HCT116 (cell line): ENCODE data around the gene DPF1. TPM values are rescaled to one million over a fixed set of nuclear protein-coding genes. Genes with fewer than 3 reads are reported as not detected.

ENCODE experiments used
- ATAC-seq: fragments of 200-7000 bp; cut with Tn5 transposase; 2 replicates; pipeline ENCODE4 v1.9.1; 2020; ENCODE audit warnings: mild to moderate bottlenecking, moderate library complexity
- BruUV-seq: library from RNA; stranded (reverse); fragments of 400-500 nt; replicated peaks from 2 replicates; lab custom pipeline; 2021; lab: Mats Ljungman, UMichigan
- CTCF ChIA-PET: fragments of 300-600 bp; sonication (Branson Sonifier 250); formaldehyde crosslinking; loops from one replicate; lab custom pipeline; 2021; ENCODE audit warnings: antibody characterized with exemption; lab: Charles Lee
- POLR2A ChIA-PET: fragments of 300-600, 350-600 bp; sonication (Branson Sonifier 250); formaldehyde crosslinking; loops from one replicate; lab custom pipeline; 2021; ENCODE audit warnings: antibody characterized with exemption; lab: Charles Lee
- RAD21 ChIA-PET, 2 experiments: fragments of 300-600 bp; sonication (Branson Sonifier 250); formaldehyde crosslinking; loops; one replicate each; lab custom pipeline; 2023; ENCODE audit warnings: low total read pairs in 2 of 2; ENCODE audit not compliant: uncharacterized antibody in 2 of 2, unreplicated experiment in 2 of 2, low non-redundant PET in 1 of 2; lab: Charles Lee
- DNase-seq: peaks from one replicate; pipeline ENCODE4 v3.0.0-alpha.2; 2010; ENCODE audit warnings: low read depth, low spot score
- H2AFZ ChIP-seq: fragments of 200-600 bp; shearing (Covaris generic), sonication (generic); 2 replicates; pipeline ENCODE4 v1.6.1; 2017; ENCODE audit warnings: low read depth, mixed run types, mixed read lengths, antibody characterized with exemption, low read length; ENCODE audit not compliant: poor library complexity, severe bottlenecking
- H3K27ac ChIP-seq: 2 replicates; pipeline ENCODE4 v1.5.1; 2012; ENCODE audit warnings: low read depth, low read length
- H3K27me3 ChIP-seq: fragments of 200-600 bp; sonication (generic); 2 replicates; pipeline ENCODE4 v1.6.1; 2016; ENCODE audit warnings: mixed run types, low read length, mixed read lengths; ENCODE audit not compliant: insufficient read depth
- H3K36me3 ChIP-seq, 2 experiments: fragments of 200-500 bp in 1 of 2; fragments of 200-600 bp in 1 of 2; sonication (Bioruptor generic) in 1 of 2; sonication (generic) in 1 of 2; 2 replicates each; pipeline versions ENCODE4 v1.5.1 to v1.6.1; 2014 to 2016; ENCODE audit warnings: low read length in 2 of 2, inconsistent platforms in 1 of 2, mixed read lengths in 1 of 2, mixed run types in 1 of 2; ENCODE audit not compliant: insufficient read depth in 2 of 2, control insufficient read depth in 1 of 2
- H3K4me1 ChIP-seq, 2 experiments: fragments of 200-600 bp in 1 of 2; sonication (generic) in 1 of 2; 2 replicates each; pipeline versions ENCODE4 v1.5.1 to v1.6.1; 2012 to 2017; ENCODE audit warnings: low read length in 2 of 2, inconsistent platforms in 1 of 2, mild to moderate bottlenecking in 1 of 2, mixed read lengths in 1 of 2, mixed run types in 1 of 2, moderate library complexity in 1 of 2; ENCODE audit not compliant: insufficient read depth in 2 of 2, control insufficient read depth in 1 of 2
- H3K4me2 ChIP-seq: fragments of 200-600 bp; sonication (generic); 2 replicates; pipeline ENCODE4 v1.6.1; 2017; ENCODE audit warnings: mixed run types, low read length, mixed read lengths
- H3K4me3 ChIP-seq, 2 experiments: fragments of 200-600 bp in 1 of 2; sonication (generic) in 1 of 2; replicated peaks in 1 of 2; 2 replicates each; pipeline ENCODE4 v1.5.1; 2011 to 2016; ENCODE audit warnings: low read length in 2 of 2, control low read depth in 1 of 2, low read depth in 1 of 2, mild to moderate bottlenecking in 1 of 2, mixed read lengths in 1 of 2, mixed run types in 1 of 2
- H3K79me2 ChIP-seq: fragments of 200-600 bp; sonication (generic); 2 replicates; pipeline ENCODE4 v1.6.1; 2017; ENCODE audit warnings: mild to moderate bottlenecking, mixed run types, low read length, moderate library complexity, mixed read lengths; ENCODE audit not compliant: insufficient read depth
- H3K9ac ChIP-seq: fragments of 200-600 bp; sonication (generic); 2 replicates; pipeline ENCODE4 v1.6.1; 2016; ENCODE audit warnings: low read length, mixed read lengths
- H3K9me2 ChIP-seq: fragments of 200-600 bp; sonication (generic), shearing (Covaris generic); 2 replicates; pipeline ENCODE4 v1.6.1; 2017; ENCODE audit warnings: mixed run types, mild to moderate bottlenecking, moderate library complexity; ENCODE audit not compliant: insufficient read depth
- H3K9me3 ChIP-seq, 2 experiments: fragments of 200-500 bp in 1 of 2; fragments of 200-600 bp in 1 of 2; sonication (Bioruptor generic) in 1 of 2; sonication (generic) in 1 of 2; 2 replicates each; pipeline ENCODE4 v1.6.1; 2014 to 2017; ENCODE audit warnings: low read length in 2 of 2, mixed read lengths in 2 of 2, inconsistent platforms in 1 of 2, low read depth in 1 of 2, mild to moderate bottlenecking in 1 of 2, mixed run types in 1 of 2, moderate library complexity in 1 of 2; ENCODE audit not compliant: control insufficient read depth in 1 of 2, insufficient read depth in 1 of 2
- H4K20me1 ChIP-seq: fragments of 200-600 bp; sonication (generic), shearing (Covaris generic); 2 replicates; pipeline ENCODE4 v1.6.1; 2017; ENCODE audit warnings: mixed run types, mild to moderate bottlenecking, moderate library complexity; ENCODE audit not compliant: insufficient read depth
- ATF3 ChIP-seq: IDR thresholded peaks from 2 replicates; pipeline ENCODE4 v1.6.1; 2012
- CBX3 ChIP-seq: IDR thresholded peaks from 2 replicates; pipeline ENCODE4 v1.6.1; 2012; ENCODE audit warnings: low read depth
- CEBPB ChIP-seq: IDR thresholded peaks from 2 replicates; pipeline ENCODE4 v1.6.1; 2012; ENCODE audit warnings: low read depth
- ELF1 ChIP-seq: IDR thresholded peaks from 2 replicates; pipeline ENCODE4 v1.6.1; 2012; ENCODE audit warnings: low read depth, borderline replicate concordance
- EZH2 ChIP-seq: fragments of 200-600 bp; sonication (generic); IDR thresholded peaks from 2 replicates; pipeline ENCODE4 v1.6.1; 2017; ENCODE audit warnings: antibody characterized with exemption, mixed run types
- FOSL1 ChIP-seq: IDR thresholded peaks from 2 replicates; pipeline ENCODE4 v1.6.1; 2012; ENCODE audit warnings: low read depth
- JUND ChIP-seq: IDR thresholded peaks from 2 replicates; pipeline ENCODE4 v1.6.1; 2012
- POLR2AphosphoS5 ChIP-seq: IDR thresholded peaks from 2 replicates; pipeline ENCODE4 v1.6.1; 2011; ENCODE audit warnings: mild to moderate bottlenecking, low read depth, low read length, moderate library complexity
- SIN3A ChIP-seq: IDR thresholded peaks from 2 replicates; pipeline ENCODE4 v1.6.1; 2012; ENCODE audit warnings: low read depth
- SP1 ChIP-seq: IDR thresholded peaks from 2 replicates; pipeline ENCODE4 v1.6.1; 2012; ENCODE audit warnings: low read depth
- SRF ChIP-seq: IDR thresholded peaks from 2 replicates; pipeline ENCODE4 v1.6.1; 2012; ENCODE audit warnings: low read depth
- intact Hi-C: fragments of 100-400 bp; cut with micrococcal nuclease; formaldehyde crosslinking; loops from 2 replicates; pipeline ENCODE4 v1.10.0; 2022
- total RNA-seq: library from RNA; stranded (reverse); gene quantifications from one replicate; pipeline ENCODE4 v1.2.1, GENCODE V29; 2021; ENCODE audit not compliant: unreplicated experiment
- TF ChIP-seq, protein P1 (sequence below): IDR thresholded peaks from 2 replicates; pipeline ENCODE4 v1.6.1; 2012; ENCODE audit warnings: low read depth
- TF ChIP-seq, protein P2 (sequence below): IDR thresholded peaks from 2 replicates; pipeline ENCODE4 v1.6.1; 2011; ENCODE audit warnings: mild to moderate bottlenecking, low read length, moderate library complexity; ENCODE audit not compliant: insufficient replicate concordance; ENCODE audit errors: extremely low read depth

Gene DPF1
- total RNA-seq, 1 experiment from 2014 or later = 9.7 TPM

- H4K20me1 ChIP-seq = no peaks in the 10 kb centered on the region
- H3K79me2 ChIP-seq = no peaks in the 10 kb centered on the region
- H3K36me3 ChIP-seq = no peaks in the 10 kb centered on the region
- TF ChIP-seq SP1 (no peak), SRF (no peak), SIN3A (no peak), FOSL1 (no peak), CEBPB (no peak), JUND (no peak), ATF3 (no peak), ELF1 (no peak), POLR2AphosphoS5 (no peak), EZH2 (no peak), CBX3 (no peak)
- TF ChIP-seq, protein P1, sequence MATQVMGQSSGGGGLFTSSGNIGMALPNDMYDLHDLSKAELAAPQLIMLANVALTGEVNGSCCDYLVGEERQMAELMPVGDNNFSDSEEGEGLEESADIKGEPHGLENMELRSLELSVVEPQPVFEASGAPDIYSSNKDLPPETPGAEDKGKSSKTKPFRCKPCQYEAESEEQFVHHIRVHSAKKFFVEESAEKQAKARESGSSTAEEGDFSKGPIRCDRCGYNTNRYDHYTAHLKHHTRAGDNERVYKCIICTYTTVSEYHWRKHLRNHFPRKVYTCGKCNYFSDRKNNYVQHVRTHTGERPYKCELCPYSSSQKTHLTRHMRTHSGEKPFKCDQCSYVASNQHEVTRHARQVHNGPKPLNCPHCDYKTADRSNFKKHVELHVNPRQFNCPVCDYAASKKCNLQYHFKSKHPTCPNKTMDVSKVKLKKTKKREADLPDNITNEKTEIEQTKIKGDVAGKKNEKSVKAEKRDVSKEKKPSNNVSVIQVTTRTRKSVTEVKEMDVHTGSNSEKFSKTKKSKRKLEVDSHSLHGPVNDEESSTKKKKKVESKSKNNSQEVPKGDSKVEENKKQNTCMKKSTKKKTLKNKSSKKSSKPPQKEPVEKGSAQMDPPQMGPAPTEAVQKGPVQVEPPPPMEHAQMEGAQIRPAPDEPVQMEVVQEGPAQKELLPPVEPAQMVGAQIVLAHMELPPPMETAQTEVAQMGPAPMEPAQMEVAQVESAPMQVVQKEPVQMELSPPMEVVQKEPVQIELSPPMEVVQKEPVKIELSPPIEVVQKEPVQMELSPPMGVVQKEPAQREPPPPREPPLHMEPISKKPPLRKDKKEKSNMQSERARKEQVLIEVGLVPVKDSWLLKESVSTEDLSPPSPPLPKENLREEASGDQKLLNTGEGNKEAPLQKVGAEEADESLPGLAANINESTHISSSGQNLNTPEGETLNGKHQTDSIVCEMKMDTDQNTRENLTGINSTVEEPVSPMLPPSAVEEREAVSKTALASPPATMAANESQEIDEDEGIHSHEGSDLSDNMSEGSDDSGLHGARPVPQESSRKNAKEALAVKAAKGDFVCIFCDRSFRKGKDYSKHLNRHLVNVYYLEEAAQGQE = no peak
- TF ChIP-seq, protein P2, sequence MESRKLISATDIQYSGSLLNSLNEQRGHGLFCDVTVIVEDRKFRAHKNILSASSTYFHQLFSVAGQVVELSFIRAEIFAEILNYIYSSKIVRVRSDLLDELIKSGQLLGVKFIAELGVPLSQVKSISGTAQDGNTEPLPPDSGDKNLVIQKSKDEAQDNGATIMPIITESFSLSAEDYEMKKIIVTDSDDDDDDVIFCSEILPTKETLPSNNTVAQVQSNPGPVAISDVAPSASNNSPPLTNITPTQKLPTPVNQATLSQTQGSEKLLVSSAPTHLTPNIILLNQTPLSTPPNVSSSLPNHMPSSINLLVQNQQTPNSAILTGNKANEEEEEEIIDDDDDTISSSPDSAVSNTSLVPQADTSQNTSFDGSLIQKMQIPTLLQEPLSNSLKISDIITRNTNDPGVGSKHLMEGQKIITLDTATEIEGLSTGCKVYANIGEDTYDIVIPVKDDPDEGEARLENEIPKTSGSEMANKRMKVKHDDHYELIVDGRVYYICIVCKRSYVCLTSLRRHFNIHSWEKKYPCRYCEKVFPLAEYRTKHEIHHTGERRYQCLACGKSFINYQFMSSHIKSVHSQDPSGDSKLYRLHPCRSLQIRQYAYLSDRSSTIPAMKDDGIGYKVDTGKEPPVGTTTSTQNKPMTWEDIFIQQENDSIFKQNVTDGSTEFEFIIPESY = no peak
- TF ChIP-seq, all 23 proteins: peak for 0
- no peaks in the 10 kb centered on the region for H3K9me2 ChIP-seq
- H3K9ac ChIP-seq = no peak overlapping the region
- ChIA-PET CTCF (interaction anchor here (1.5 kb wide), 1 partner anchor 11 kb away, joined by 3 read pairs; no protein-coding TSS in a partner anchor), POLR2A (no interaction called here), RAD21 (interaction anchor here in 1 of 2 experiments (0.7 kb wide), 1 partner anchor 27 kb away, joined by 4 read pairs; no protein-coding TSS in a partner anchor)
- intact Hi-C loops = no loop called here
- H3K9me3 ChIP-seq = no peaks in the 10 kb centered on the region
- H3K27me3 ChIP-seq = no peaks in the 10 kb centered on the region
- no peak overlapping the region for H3K4me3 ChIP-seq
- H2AFZ ChIP-seq = no peak overlapping the region
- H3K4me1 ChIP-seq = peaks cover 0 to 14% of the 10 kb centered on the region in 2 experiments; a peak in 1 of 4 replicates
- BruUV-seq = no TSS peak
- H3K27ac ChIP-seq = no peak overlapping the region
- ATAC-seq (no peak), DNase-seq (no peak)
- H3K4me2 ChIP-seq = no peak overlapping the region
These were observed 31.5 kb upstream of the DPF1 start for GRCh38 chr19:38255383-38256014.
